HEK293 (cell line): ENCODE results near the gene GSTA5.
"Not testable (repeated sequence)": the region's sequence is repeated elsewhere in the genome, so short reads cannot be mapped to it uniquely, and the experiment has no call there.

ENCODE experiments used
- CTCF ChIA-PET: fragments of 350-600 bp; formaldehyde crosslinking; extraction: SDS; loops from one replicate; lab custom pipeline; 2021; ENCODE audit warnings: antibody characterized with exemption; lab: Yijun Ruan, JAX
- POLR2A ChIA-PET: fragments of 300-600 bp; formaldehyde crosslinking; extraction: SDS; loops from one replicate; lab custom pipeline; 2020; ENCODE audit warnings: antibody characterized with exemption, inconsistent platforms; lab: Yijun Ruan, JAX
- H3K27ac ChIP-seq: fragments of 200-500 bp; sonication (Bioruptor generic); 2 replicates; pipeline ENCODE4 v1.5.1; 2014; ENCODE audit warnings: low read depth, low read length, control low read depth, inconsistent platforms; ENCODE audit errors: extremely low read depth
- H3K36me3 ChIP-seq, 2 experiments: fragments of 200-500 bp in 1 of 2; sonication (Bioruptor generic) in 1 of 2; 1 replicate in 1 of 2; 2 replicates in 1 of 2; pipeline ENCODE4 v1.5.1; 2014 to 2017; ENCODE audit warnings: inconsistent platforms in 2 of 2, low read length in 2 of 2; ENCODE audit not compliant: control insufficient read depth in 2 of 2, insufficient read depth in 1 of 2
- H3K4me1 ChIP-seq: fragments of 200-500 bp; sonication (Bioruptor generic); 2 replicates; pipeline ENCODE4 v1.5.1; 2014; ENCODE audit warnings: mild to moderate bottlenecking, low read length, inconsistent platforms; ENCODE audit not compliant: control insufficient read depth, insufficient read depth
- H3K4me3 ChIP-seq: 2 replicates; pipeline ENCODE4 v1.5.1; 2011; ENCODE audit warnings: low read depth, mild to moderate bottlenecking, control low read depth, low read length, moderate library complexity
- H3K9me3 ChIP-seq: fragments of 200-500 bp; sonication (Bioruptor generic); 2 replicates; pipeline ENCODE4 v1.5.1; 2014; ENCODE audit warnings: low read depth, low read length, inconsistent platforms; ENCODE audit not compliant: control insufficient read depth, insufficient read depth
- PBX3 ChIP-seq: sonication (generic); formaldehyde crosslinking; IDR thresholded peaks from 2 replicates; pipeline ENCODE4 v1.8.1; 2022; ENCODE audit warnings: mild to moderate bottlenecking, moderate library complexity, missing genetic modification reagents
- SP2 ChIP-seq: fragments of 450-650 bp; formaldehyde crosslinking; IDR thresholded peaks from 2 replicates; pipeline ENCODE4 v1.5.1; 2016; ENCODE audit warnings: missing biosample characterization, missing genetic modification characterization
- SP3 ChIP-seq: fragments of 450-650 bp; formaldehyde crosslinking; IDR thresholded peaks from 2 replicates; pipeline ENCODE4 v1.5.1; 2016; ENCODE audit warnings: missing biosample characterization, missing genetic modification characterization
- ZBTB26 ChIP-seq: fragments of 450-650 bp; formaldehyde crosslinking; optimal IDR thresholded peaks from 2 replicates; pipeline ENCODE3; 2016; ENCODE audit warnings: missing biosample characterization, mild to moderate bottlenecking, missing genetic modification characterization
- ZEB2 ChIP-seq: fragments of 450-650 bp; formaldehyde crosslinking; IDR thresholded peaks from 2 replicates; pipeline ENCODE4 v1.5.1; 2016; ENCODE audit warnings: missing biosample characterization, missing genetic modification characterization
- ZNF114 ChIP-seq: fragments of 450-650 bp; formaldehyde crosslinking; IDR thresholded peaks from 2 replicates; pipeline ENCODE4 v1.5.0; 2017; ENCODE audit warnings: missing biosample characterization, missing genetic modification characterization
- ZNF175 ChIP-seq: fragments of 450-650 bp; formaldehyde crosslinking; IDR thresholded peaks from 2 replicates; pipeline ENCODE4 v1.5.1; 2016; ENCODE audit warnings: missing biosample characterization, missing genetic modification characterization
- ZNF2 ChIP-seq: fragments of 450-650 bp; formaldehyde crosslinking; IDR thresholded peaks from 2 replicates; pipeline ENCODE4 v1.5.1; 2016; ENCODE audit warnings: missing biosample characterization, missing genetic modification characterization
- ZNF24 ChIP-seq: fragments of 450-650 bp; formaldehyde crosslinking; IDR thresholded peaks from 2 replicates; pipeline ENCODE4 v1.5.1; 2016; ENCODE audit warnings: missing biosample characterization, missing genetic modification characterization
- ZNF335 ChIP-seq: fragments of 450-650 bp; formaldehyde crosslinking; conservative IDR thresholded peaks from 2 replicates; pipeline ENCODE4 v1.5.1; 2016; ENCODE audit warnings: missing biosample characterization, missing genetic modification characterization
- ZNF341 ChIP-seq: fragments of 450-650 bp; formaldehyde crosslinking; IDR thresholded peaks from 2 replicates; pipeline ENCODE4; 2016; ENCODE audit warnings: low read depth, missing biosample characterization, missing genetic modification characterization
- ZNF473 ChIP-seq: fragments of 450-650 bp; formaldehyde crosslinking; IDR thresholded peaks from 2 replicates; pipeline ENCODE4 v1.5.1; 2017; ENCODE audit warnings: missing biosample characterization, missing genetic modification characterization
- ZNF510 ChIP-seq: fragments of 450-650 bp; formaldehyde crosslinking; IDR thresholded peaks from 2 replicates; pipeline ENCODE4 v1.5.1; 2018; ENCODE audit warnings: mild to moderate bottlenecking, missing genetic modification characterization, missing biosample characterization; ENCODE audit not compliant: insufficient replicate concordance
- ZNF513 ChIP-seq: fragments of 450-650 bp; IDR thresholded peaks from 2 replicates; pipeline ENCODE4 v1.5.1; 2018; ENCODE audit warnings: missing biosample characterization, missing genetic modification characterization
- ZNF518A ChIP-seq: fragments of 450-650 bp; formaldehyde crosslinking; conservative IDR thresholded peaks from 2 replicates; pipeline ENCODE4 v1.5.1; 2016; ENCODE audit warnings: low read depth, missing biosample characterization, missing genetic modification characterization
- ZNF624 ChIP-seq: fragments of 450-650 bp; formaldehyde crosslinking; IDR thresholded peaks from 2 replicates; pipeline ENCODE4 v1.5.1; 2017; ENCODE audit warnings: missing biosample characterization, missing genetic modification characterization
- ZNF645 ChIP-seq: fragments of 450-650 bp; formaldehyde crosslinking; IDR thresholded peaks from 2 replicates; pipeline ENCODE4; 2016; ENCODE audit warnings: missing biosample characterization, missing genetic modification characterization
- ZNF76 ChIP-seq: fragments of 450-650 bp; formaldehyde crosslinking; IDR thresholded peaks from 2 replicates; pipeline ENCODE4; 2016; ENCODE audit warnings: low read depth, missing biosample characterization, missing genetic modification characterization, borderline replicate concordance
- ZNF785 ChIP-seq: fragments of 450-650 bp; formaldehyde crosslinking; IDR thresholded peaks from 2 replicates; pipeline ENCODE4 v1.5.1; 2016; ENCODE audit warnings: missing biosample characterization, missing genetic modification characterization

The GSTA5 gene

GRCh38 chr6:52790861-52791260 lies 49.8 kb downstream of the GSTA5 start:
- Histone ChIP-seq H3K27ac (no peak overlapping the region), H3K4me3 (no peak overlapping the region), H3K9me3 (no peaks in the 10 kb centered on the region), H3K36me3 (no peaks in the 10 kb centered on the region), H3K4me1 (no peaks in the 10 kb centered on the region)
- TF ChIP-seq ZNF518A (tag by site-specific recombination) (no peak), ZNF114 (tag by site-specific recombination) (no peak), SP3 (tag by site-specific recombination) (no peak), ZNF76 (tag by site-specific recombination) (no peak), ZNF473 (no peak), ZNF785 (tag by site-specific recombination) (no peak), ZNF645 (tag by site-specific recombination) (no peak), PBX3 (no peak), ZNF335 (tag by site-specific recombination) (no peak), ZNF2 (tag by site-specific recombination) (no peak), ZBTB26 (no peak), ZEB2 (no peak), SP2 (no peak), ZNF341 (tag by site-specific recombination) (no peak), ZNF24 (no peak), ZNF510 (tag by site-specific recombination) (no peak), ZNF624 (no peak), ZNF513 (tag by site-specific recombination) (no peak), ZNF175 (no peak)
- ChIA-PET CTCF (no interaction called here), POLR2A (no interaction called here)

GRCh38 chr6:52789658-52790057 lies 51.0 kb downstream of the GSTA5 start:
- H3K4me1 ChIP-seq, H3K36me3 ChIP-seq, POLR2A ChIA-PET, H3K9me3 ChIP-seq, H3K4me3 ChIP-seq, H3K27ac ChIP-seq: not testable (repeated sequence)
- CTCF ChIA-PET = interaction anchor here (0.6 to 1.0 kb wide), 5 partner anchors 21 to 823 kb away, joined by 3 to 4 read pairs (median 3); no protein-coding TSS in a partner anchor
